PC-3 (cell line): Measurements from ENCODE around the gene BCCIP. TPM values are rescaled to one million over a fixed set of nuclear protein-coding genes. Genes with fewer than 3 reads are reported as not detected.

Source experiments
- ATAC-seq: fragments of 200-7000 bp; cut with Tn5 transposase; 2 replicates; pipeline ENCODE4 v1.9.1; 2020; ENCODE audit warnings: mild to moderate bottlenecking, moderate library complexity
- BruUV-seq: library from RNA; stranded (reverse); fragments of 400-500 nt; replicated peaks from 2 replicates; lab custom pipeline; 2021; lab: Mats Ljungman, UMichigan
- CTCF ChIA-PET: fragments of 300-600 bp; sonication (Branson Sonifier 250); formaldehyde crosslinking; loops from one replicate; lab custom pipeline; 2022; ENCODE audit warnings: antibody characterized with exemption; lab: Charles Lee
- POLR2A ChIA-PET: fragments of 300-600 bp; sonication (Branson Sonifier 250); formaldehyde crosslinking; loops from one replicate; lab custom pipeline; 2022; ENCODE audit warnings: antibody characterized with exemption; ENCODE audit not compliant: unreplicated experiment; lab: Charles Lee
- DNase-seq: peaks from one replicate; pipeline ENCODE4 v3.0.0-alpha.2; 2015
- H2AFZ ChIP-seq: fragments of 300-600 bp; sonication (generic); 2 replicates; pipeline ENCODE4 v1.6.0; 2016; ENCODE audit warnings: antibody characterized with exemption, low read length
- H3F3A ChIP-seq: fragments of 300-600 bp; sonication (generic); one replicate; pipeline ENCODE4 v1.6.0; 2017; ENCODE audit warnings: antibody characterized with exemption, low read length, control low read depth, mild to moderate bottlenecking; ENCODE audit not compliant: unreplicated experiment
- H3K27ac ChIP-seq: fragments of 300-600 bp; sonication (generic); 2 replicates; pipeline ENCODE4 v1.5.1; 2016; ENCODE audit warnings: mild to moderate bottlenecking, low read length
- H3K27me3 ChIP-seq: fragments of 300-600 bp; sonication (generic); 2 replicates; pipeline ENCODE4 v1.6.1; 2016; ENCODE audit warnings: low read length, mixed read lengths
- H3K36me3 ChIP-seq: fragments of 300-600 bp; sonication (generic); 2 replicates; pipeline ENCODE4 v1.6.1; 2016; ENCODE audit warnings: low read depth, mixed run types, low read length, mixed read lengths
- H3K4me1 ChIP-seq: fragments of 300-600 bp; sonication (generic); 2 replicates; pipeline ENCODE4 v1.5.1; 2016; ENCODE audit warnings: low read length; ENCODE audit not compliant: insufficient read depth
- H3K4me2 ChIP-seq: fragments of 300-600 bp; sonication (generic); 2 replicates; pipeline ENCODE4 v1.6.0; 2016; ENCODE audit warnings: low read length
- H3K4me3 ChIP-seq: fragments of 300-600 bp; sonication (generic); 2 replicates; pipeline ENCODE4 v1.5.1; 2016; ENCODE audit warnings: mild to moderate bottlenecking, low read length, mixed read lengths
- H3K79me2 ChIP-seq: fragments of 300-600 bp; sonication (generic); 2 replicates; pipeline ENCODE4 v1.6.1; 2017; ENCODE audit warnings: low read length, mixed read lengths
- H3K9ac ChIP-seq: fragments of 300-600 bp; sonication (generic); 2 replicates; pipeline ENCODE4 v1.6.0; 2016; ENCODE audit warnings: mild to moderate bottlenecking, low read length
- H3K9me2 ChIP-seq: fragments of 300-600 bp; sonication (generic); replicated peaks from 2 replicates; pipeline ENCODE4 v1.6.1; 2016; ENCODE audit warnings: mixed run types, low read length, mixed read lengths
- H3K9me3 ChIP-seq: fragments of 300-600 bp; sonication (generic); 2 replicates; pipeline ENCODE4 v1.6.1; 2016; ENCODE audit warnings: low read length, mixed read lengths
- H4K20me1 ChIP-seq: fragments of 300-600 bp; sonication (generic); 2 replicates; pipeline ENCODE4 v1.6.1; 2016; ENCODE audit warnings: low read length, mixed read lengths
- CTCF ChIP-seq: fragments of 300-600 bp; sonication (generic); conservative IDR thresholded peaks from 2 replicates; pipeline ENCODE4 v1.5.1; 2017; ENCODE audit warnings: antibody characterized with exemption, low read depth, mild to moderate bottlenecking, low read length
- EZH2 ChIP-seq: fragments of 300-600 bp; sonication (generic); IDR thresholded peaks from one replicate; pipeline ENCODE4 v1.6.1; 2017; ENCODE audit warnings: antibody characterized with exemption, mild to moderate bottlenecking, low read length; ENCODE audit not compliant: unreplicated experiment
- EZH2phosphoT487 ChIP-seq: fragments of 300-600 bp; sonication (generic); IDR thresholded peaks from 2 replicates; pipeline ENCODE4 v1.6.1; 2018; ENCODE audit warnings: mild to moderate bottlenecking, antibody characterized with exemption, low read length, borderline replicate concordance
- intact Hi-C: fragments of 100-400 bp; cut with micrococcal nuclease; formaldehyde crosslinking; loops from 2 replicates; pipeline ENCODE4 v1.9.0; 2023
- total RNA-seq: library from RNA; depleted of rRNA; stranded (reverse); fragments of >200 nt; gene quantifications from 2 replicates; pipeline ENCODE4 v1.2.3, GENCODE V29; 2014

The BCCIP gene
- total RNA-seq, 1 experiment from 2014 or later, result 81.5 TPM

DNA sequence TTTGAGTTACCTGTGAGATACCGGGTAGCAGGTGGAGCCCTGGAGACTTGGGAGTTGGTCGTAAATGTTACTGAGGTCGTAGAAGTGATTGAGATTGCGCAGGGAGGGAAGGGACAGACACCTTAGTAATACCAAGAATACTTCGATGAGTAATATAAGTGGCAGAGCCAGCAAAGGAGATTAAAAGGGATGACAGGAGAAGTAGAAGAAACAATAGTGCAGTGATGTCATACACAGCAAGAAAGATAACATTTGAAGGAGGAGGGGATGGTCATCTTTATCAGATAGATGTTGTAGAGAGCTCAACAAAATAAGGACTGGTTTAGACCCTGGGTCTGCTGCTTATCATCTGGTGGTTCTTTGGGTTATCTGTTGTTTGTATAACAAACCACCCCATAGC, 5.0 kb downstream of the BCCIP start:
- CTCF ChIA-PET, result no interaction called here

DNA sequence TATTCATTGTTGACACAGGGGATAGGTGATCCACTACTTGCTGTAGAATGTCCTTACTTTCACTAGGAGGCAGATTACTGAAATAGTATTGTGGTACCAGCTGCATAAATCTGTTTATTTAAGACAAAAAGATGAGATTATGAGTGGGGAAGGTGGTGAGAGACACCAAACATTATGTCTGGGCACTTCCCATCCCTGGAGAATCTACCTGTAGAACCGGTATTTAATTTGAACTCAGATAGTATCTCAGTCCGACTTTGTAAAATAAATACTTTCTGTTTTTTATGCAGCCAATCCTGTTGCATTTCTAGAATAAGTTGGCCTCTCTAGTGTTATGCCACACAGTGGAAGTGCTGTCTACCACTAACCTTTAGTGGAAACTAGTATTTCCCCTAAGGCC, 13.4 kb downstream of the BCCIP start:
- Histone ChIP-seq H3K4me2 (no peak overlapping the region), H3K9ac (no peak overlapping the region), H4K20me1 (no peaks in the 10 kb centered on the region), H3K4me1 (peaks cover 15% of the 10 kb centered on the region), H3K4me3 (no peak overlapping the region), H3K36me3 (peaks cover 57% of the 10 kb centered on the region), H3K79me2 (no peaks in the 10 kb centered on the region), H2AFZ (no peak overlapping the region), H3K9me2 (no peaks in the 10 kb centered on the region), H3K27me3 (no peaks in the 10 kb centered on the region), H3K9me3 (no peaks in the 10 kb centered on the region), H3F3A (peaks cover 7% of the 10 kb centered on the region), H3K27ac (no peak overlapping the region)
- ATAC-seq (no peak; the same call in 1 of the 2 replicates), DNase-seq (peak; percentile 31)
- no peak for TF ChIP-seq CTCF
- no peak for TF ChIP-seq EZH2phosphoT487
- no peak for TF ChIP-seq EZH2
- POLR2A ChIA-PET, result no interaction called here
- intact Hi-C loops, result no loop called here
- CTCF ChIA-PET, result no interaction called here
- no TSS peak for BruUV-seq

More for the DNA sequence above, 5.0 kb downstream of the BCCIP start:
- BruUV-seq, result no TSS peak
- Histone ChIP-seq H4K20me1 (peaks cover 49% of the 10 kb centered on the region), H3K27me3 (no peaks in the 10 kb centered on the region), H3F3A (no peaks in the 10 kb centered on the region), H3K27ac (no peak overlapping the region), H3K9me2 (no peaks in the 10 kb centered on the region), H3K4me1 (peaks cover 23% of the 10 kb centered on the region), H3K79me2 (peaks cover 77% of the 10 kb centered on the region), H3K4me2 (no peak overlapping the region), H2AFZ (no peak overlapping the region), H3K9ac (no peak overlapping the region), H3K9me3 (no peaks in the 10 kb centered on the region), H3K4me3 (no peak overlapping the region), H3K36me3 (peaks cover 63% of the 10 kb centered on the region)
- DNase-seq (no peak), ATAC-seq (no peak)
- TF ChIP-seq CTCF (no peak), EZH2 (no peak), EZH2phosphoT487 (no peak)
- POLR2A ChIA-PET, result no interaction called here
- intact Hi-C loops, result loop anchor here (10.0 kb wide), 1 partner anchor 104 kb away; no protein-coding TSS in a partner anchor

DNA sequence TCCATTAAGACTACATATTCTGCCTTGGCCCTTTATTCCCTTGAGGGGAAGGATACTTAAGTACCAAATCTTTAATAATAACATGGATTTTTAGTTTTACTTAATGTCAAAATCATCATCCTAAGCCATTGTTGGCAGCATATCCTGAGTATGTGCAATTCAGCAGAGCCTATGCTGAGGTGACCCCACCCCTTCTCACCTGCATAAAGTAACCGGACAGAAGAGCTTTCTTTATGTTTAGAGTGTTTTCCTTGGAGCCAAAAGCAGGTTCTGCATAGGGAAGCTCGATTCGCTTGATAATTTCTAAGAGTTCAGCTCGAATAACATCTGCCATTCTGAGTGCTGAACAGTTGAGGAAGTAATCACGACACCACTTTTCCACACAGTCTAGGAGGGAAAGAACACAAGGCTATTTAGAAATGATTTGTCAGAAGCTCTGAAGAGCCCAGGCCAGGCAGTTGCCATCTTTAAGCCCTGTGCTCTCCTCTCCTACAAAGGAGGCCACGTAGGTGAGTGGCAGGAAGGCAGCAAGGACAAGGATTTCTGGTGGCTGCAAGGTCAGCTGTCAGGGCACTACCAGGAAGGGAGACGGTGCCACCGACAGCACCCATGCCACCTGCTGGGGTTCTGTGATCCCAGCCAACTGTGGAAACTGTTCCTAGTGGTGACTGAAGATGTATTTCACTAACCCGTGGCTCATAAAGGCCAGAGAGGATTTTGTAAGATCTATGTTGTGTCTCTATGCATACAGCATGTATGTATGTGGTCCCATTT, 15.6 kb downstream of the BCCIP start:
- no peaks in the 10 kb centered on the region for H3K9me2 ChIP-seq
- H4K20me1 ChIP-seq, result no peaks in the 10 kb centered on the region
- no peak overlapping the region for H3K9ac ChIP-seq
- H3K27ac ChIP-seq, result no peak overlapping the region
- H2AFZ ChIP-seq, result no peak overlapping the region
- no peaks in the 10 kb centered on the region for H3K79me2 ChIP-seq
- ChIA-PET POLR2A (interaction anchor here (0.5 kb wide), 1 partner anchor 665 kb away, joined by 3 read pairs; no protein-coding TSS in a partner anchor), CTCF (no interaction called here)
- no TSS peak for BruUV-seq
- no peak overlapping the region for H3K4me3 ChIP-seq
- DNase-seq (no peak), ATAC-seq (no peak)
- TF ChIP-seq EZH2 (no peak), CTCF (no peak), EZH2phosphoT487 (no peak)
- peaks cover 17% of the 10 kb centered on the region for H3K4me1 ChIP-seq
- intact Hi-C loops, result no loop called here
- no peak overlapping the region for H3K4me2 ChIP-seq
- H3K27me3 ChIP-seq, result no peaks in the 10 kb centered on the region
- no peaks in the 10 kb centered on the region for H3K9me3 ChIP-seq
- H3K36me3 ChIP-seq, result peaks cover 52% of the 10 kb centered on the region
- H3F3A ChIP-seq, result peaks cover 7% of the 10 kb centered on the region
